Activated naive CD8-positive, alpha-beta T cell (primary cell): Measurements from ENCODE around the gene MEIKIN.
"Not testable (repeated sequence)": the region's sequence is repeated elsewhere in the genome, so short reads cannot be mapped to it uniquely, and the experiment has no call there.

Experiments used
- H3K27ac Mint-ChIP-seq: one replicate; pipeline ENCODE4 v1.8.0; 2021; ENCODE audit warnings: mixed read lengths
- H3K27me3 Mint-ChIP-seq: one replicate; pipeline ENCODE4 v1.8.0; 2021; ENCODE audit warnings: mixed read lengths
- H3K36me3 Mint-ChIP-seq: one replicate; pipeline ENCODE4 v1.8.0; 2021; ENCODE audit warnings: mixed read lengths
- H3K4me1 Mint-ChIP-seq: one replicate; pipeline ENCODE4 v1.8.0; 2021; ENCODE audit warnings: low read depth, mixed read lengths
- H3K4me3 Mint-ChIP-seq: one replicate; pipeline ENCODE4 v1.8.0; 2021; ENCODE audit warnings: mild to moderate bottlenecking, mixed read lengths
- H3K9me3 Mint-ChIP-seq: one replicate; pipeline ENCODE4 v1.8.0; 2021; ENCODE audit warnings: low read depth, mixed read lengths

MEIKIN gene

GRCh38 chr5:131952301-131952857 lies 6.9 kb upstream of the MEIKIN start:
- Mint-ChIP-seq H3K9me3 (no peaks in the 10 kb centered on the region), H3K4me3 (no peak overlapping the region), H3K27me3 (no peaks in the 10 kb centered on the region)

GRCh38 chr5:131950706-131951105 lies 5.2 kb upstream of the MEIKIN start:
- Mint-ChIP-seq H3K4me3 (no peak overlapping the region), H3K27ac (no peak overlapping the region), H3K27me3 (no peaks in the 10 kb centered on the region), H3K4me1 (no peaks in the 10 kb centered on the region), H3K36me3 (peaks cover 21% of the 10 kb centered on the region), H3K9me3 (no peaks in the 10 kb centered on the region)

More at GRCh38 chr5:131952301-131952857, 6.9 kb upstream of the MEIKIN start:
- H3K36me3 Mint-ChIP-seq: peaks cover 26% of the 10 kb centered on the region
- no peak overlapping the region for H3K27ac Mint-ChIP-seq
- no peaks in the 10 kb centered on the region for H3K4me1 Mint-ChIP-seq

- Mint-ChIP-seq H3K4me3 (no peak overlapping the region), H3K4me1 (no peaks in the 10 kb centered on the region), H3K27ac (no peak overlapping the region), H3K36me3 (peaks cover 6% of the 10 kb centered on the region), H3K27me3 (no peaks in the 10 kb centered on the region), H3K9me3 (no peaks in the 10 kb centered on the region)
These were observed 2.0 kb upstream of the MEIKIN start for GRCh38 chr5:131947445-131947844.

- Mint-ChIP-seq H3K27me3 (no peaks in the 10 kb centered on the region), H3K36me3 (peaks cover 14% of the 10 kb centered on the region), H3K9me3 (no peaks in the 10 kb centered on the region), H3K4me1 (no peaks in the 10 kb centered on the region), H3K27ac (no peak overlapping the region), H3K4me3 (no peak overlapping the region)
These were observed 537 bp downstream of the MEIKIN start for GRCh38 chr5:131944702-131945550.

- Mint-ChIP-seq H3K27me3 (no peaks in the 10 kb centered on the region), H3K27ac (no peak overlapping the region), H3K9me3 (no peaks in the 10 kb centered on the region), H3K4me3 (no peak overlapping the region), H3K4me1 (no peaks in the 10 kb centered on the region), H3K36me3 (peaks cover 16% of the 10 kb centered on the region)
These were observed 1.5 kb downstream of the MEIKIN start for GRCh38 chr5:131943916-131944315.

- no peaks in the 10 kb centered on the region for H3K27me3 Mint-ChIP-seq
- H3K4me1 Mint-ChIP-seq: no peaks in the 10 kb centered on the region
- no peaks in the 10 kb centered on the region for H3K9me3 Mint-ChIP-seq
- H3K27ac Mint-ChIP-seq: no peak overlapping the region
- no peak overlapping the region for H3K4me3 Mint-ChIP-seq
- H3K36me3 Mint-ChIP-seq: peaks cover 16% of the 10 kb centered on the region
These were observed 3.4 kb downstream of the MEIKIN start for GRCh38 chr5:131942016-131942415.

GRCh38 chr5:131939690-131940345 lies 5.6 kb downstream of the MEIKIN start:
- Mint-ChIP-seq H3K9me3 (no peaks in the 10 kb centered on the region), H3K4me1 (peaks cover 5% of the 10 kb centered on the region)

GRCh38 chr5:131932235-131932634 lies 13.2 kb downstream of the MEIKIN start:
- H3K4me1 Mint-ChIP-seq: peaks cover 5% of the 10 kb centered on the region
- no peak overlapping the region for H3K27ac Mint-ChIP-seq
- peaks cover 23% of the 10 kb centered on the region for H3K9me3 Mint-ChIP-seq
- no peak overlapping the region for H3K4me3 Mint-ChIP-seq
- no peaks in the 10 kb centered on the region for H3K27me3 Mint-ChIP-seq
- H3K36me3 Mint-ChIP-seq: peaks cover 33% of the 10 kb centered on the region

More at GRCh38 chr5:131939690-131940345, 5.6 kb downstream of the MEIKIN start:
- H3K4me3 Mint-ChIP-seq: no peak overlapping the region
- H3K27ac Mint-ChIP-seq: no peak overlapping the region
- H3K27me3 Mint-ChIP-seq: no peaks in the 10 kb centered on the region
- peaks cover 16% of the 10 kb centered on the region for H3K36me3 Mint-ChIP-seq

- Mint-ChIP-seq H3K27me3 (no peaks in the 10 kb centered on the region), H3K9me3 (peaks cover 31% of the 10 kb centered on the region), H3K27ac (no peak overlapping the region), H3K4me1 (no peaks in the 10 kb centered on the region), H3K36me3 (peaks cover 42% of the 10 kb centered on the region), H3K4me3 (no peak overlapping the region)
These were observed 16.5 kb downstream of the MEIKIN start for GRCh38 chr5:131928957-131929356.

GRCh38 chr5:131926168-131926567 lies 19.3 kb downstream of the MEIKIN start:
- H3K27ac Mint-ChIP-seq: no peak overlapping the region
- peaks cover 34% of the 10 kb centered on the region for H3K36me3 Mint-ChIP-seq
- H3K4me3 Mint-ChIP-seq: no peak overlapping the region
- peaks cover 31% of the 10 kb centered on the region for H3K9me3 Mint-ChIP-seq
- H3K27me3 Mint-ChIP-seq: no peaks in the 10 kb centered on the region
- H3K4me1 Mint-ChIP-seq: no peaks in the 10 kb centered on the region

- H3K9me3 Mint-ChIP-seq: peaks cover 5% of the 10 kb centered on the region
- H3K27ac Mint-ChIP-seq: no peak overlapping the region
- no peak overlapping the region for H3K4me3 Mint-ChIP-seq
- H3K36me3 Mint-ChIP-seq: peaks cover 5% of the 10 kb centered on the region
- no peaks in the 10 kb centered on the region for H3K4me1 Mint-ChIP-seq
- H3K27me3 Mint-ChIP-seq: no peaks in the 10 kb centered on the region
These were observed 29.0 kb downstream of the MEIKIN start for GRCh38 chr5:131916481-131916880.

- H3K27me3 Mint-ChIP-seq: no peaks in the 10 kb centered on the region
- no peak overlapping the region for H3K4me3 Mint-ChIP-seq
- peaks cover 10% of the 10 kb centered on the region for H3K9me3 Mint-ChIP-seq
- no peaks in the 10 kb centered on the region for H3K4me1 Mint-ChIP-seq
- no peak overlapping the region for H3K27ac Mint-ChIP-seq
- peaks cover 10% of the 10 kb centered on the region for H3K36me3 Mint-ChIP-seq
These were observed 31.0 kb downstream of the MEIKIN start for GRCh38 chr5:131914472-131914871.

- no peak overlapping the region for H3K27ac Mint-ChIP-seq
- no peaks in the 10 kb centered on the region for H3K4me1 Mint-ChIP-seq
- H3K9me3 Mint-ChIP-seq: peaks cover 8% of the 10 kb centered on the region
- H3K36me3 Mint-ChIP-seq: peaks cover 12% of the 10 kb centered on the region
- no peaks in the 10 kb centered on the region for H3K27me3 Mint-ChIP-seq
- no peak overlapping the region for H3K4me3 Mint-ChIP-seq
These were observed 31.9 kb downstream of the MEIKIN start for GRCh38 chr5:131913603-131914002.

- H3K4me1 Mint-ChIP-seq: peaks cover 17% of the 10 kb centered on the region
- no peaks in the 10 kb centered on the region for H3K27me3 Mint-ChIP-seq
- H3K27ac Mint-ChIP-seq: no peak overlapping the region
- peaks cover 52% of the 10 kb centered on the region for H3K9me3 Mint-ChIP-seq
- H3K36me3 Mint-ChIP-seq: peaks cover 55% of the 10 kb centered on the region
- no peak overlapping the region for H3K4me3 Mint-ChIP-seq
These were observed 38.8 kb downstream of the MEIKIN start for GRCh38 chr5:131906668-131907067.

GRCh38 chr5:131902266-131902665 lies 43.2 kb downstream of the MEIKIN start:
- not testable (repeated sequence) for H3K27me3 Mint-ChIP-seq
- Mint-ChIP-seq H3K4me1 (peaks cover 23% of the 10 kb centered on the region), H3K27ac (peak overlapping the region; percentile 8), H3K9me3 (peaks cover 42% of the 10 kb centered on the region), H3K4me3 (peak overlapping the region; percentile 46), H3K36me3 (peaks cover 52% of the 10 kb centered on the region)
